Esophagus squamous epithelium (tissue), 5 donors: ENCODE measurements around the gene KCNH8. TPM values are rescaled to one million over a fixed set of nuclear protein-coding genes. Genes with fewer than 3 reads are reported as not detected.

ENCODE experiments used
- DNase-seq: peaks from one replicate; lab custom pipeline; 2025; lab: John Stamatoyannopoulos, UW
- H3K27ac ChIP-seq, 4 donors: fragments of 200-600 bp; sonication (generic); one replicate each; pipeline ENCODE4 v1.5.1; 2016 to 2019; ENCODE audit warnings: mild to moderate bottlenecking in 1 of 4
- H3K27me3 ChIP-seq, 4 donors: fragments of 200-600 bp; sonication (generic); 1 replicate in 3 of 4; 2 replicates in 1 of 4; pipeline versions ENCODE4 v1.5.1 to v1.6.0; 2017 to 2021; ENCODE audit warnings: antibody characterized with exemption in 1 of 4
- H3K36me3 ChIP-seq, 3 donors: fragments of 200-600 bp; sonication (generic); one replicate each; pipeline ENCODE4 v1.5.1; 2016 to 2019
- H3K4me1 ChIP-seq, 3 donors: fragments of 200-600 bp; sonication (generic); one replicate each; pipeline ENCODE4 v1.5.1; 2017 to 2019
- H3K4me3 ChIP-seq, 4 donors: fragments of 200-600 bp; sonication (generic); 1 replicate in 3 of 4; 2 replicates in 1 of 4; pipeline ENCODE4 v1.5.1; 2016 to 2019; ENCODE audit warnings: mild to moderate bottlenecking in 2 of 4, moderate library complexity in 1 of 4
- H3K9me3 ChIP-seq, 3 donors: fragments of 200-600 bp; sonication (generic); one replicate each; pipeline ENCODE4 v1.5.1; 2016 to 2019
- POLR2A ChIP-seq, 4 donors: fragments of 450-650 bp; IDR thresholded peaks; one replicate each; pipeline ENCODE4 v1.6.1; 2017; ENCODE audit warnings: antibody characterized with exemption in 4 of 4, mild to moderate bottlenecking in 4 of 4, moderate library complexity in 3 of 4
- WGBS, 2 donors: methylation state at CpG; one replicate each; pipeline ENCODE4 v1.1.5; 2018; 5-methylcytosine and 5-hydroxymethylcytosine counted together
- intact Hi-C: fragments of 100-400 bp; cut with DNase I; formaldehyde crosslinking; loops from one replicate; pipeline ENCODE4 v1.15.0; 2022
- total RNA-seq, 4 donors: library from RNA; depleted of rRNA; stranded (reverse); fragments of >200 nt; gene quantifications; one replicate each; pipeline ENCODE4 v1.1.0, GENCODE V29; 2016
- TF ChIP-seq, protein P1 (sequence below), 6 experiments: fragments of 450-650 bp in 4 of 6; fragments of 200-600 bp in 2 of 6; sonication (generic) in 2 of 6; IDR thresholded peaks; one replicate each; pipeline ENCODE4 v1.5.1; 2016 to 2019; ENCODE audit warnings: antibody characterized with exemption in 6 of 6, mild to moderate bottlenecking in 4 of 6, moderate library complexity in 4 of 6
- donor health status: DM: yes; HTN: yes; CAD: no.

Gene KCNH8
- total RNA-seq, 4 donors from 2014 or later: 0.57 TPM; not detected in 3

DNA sequence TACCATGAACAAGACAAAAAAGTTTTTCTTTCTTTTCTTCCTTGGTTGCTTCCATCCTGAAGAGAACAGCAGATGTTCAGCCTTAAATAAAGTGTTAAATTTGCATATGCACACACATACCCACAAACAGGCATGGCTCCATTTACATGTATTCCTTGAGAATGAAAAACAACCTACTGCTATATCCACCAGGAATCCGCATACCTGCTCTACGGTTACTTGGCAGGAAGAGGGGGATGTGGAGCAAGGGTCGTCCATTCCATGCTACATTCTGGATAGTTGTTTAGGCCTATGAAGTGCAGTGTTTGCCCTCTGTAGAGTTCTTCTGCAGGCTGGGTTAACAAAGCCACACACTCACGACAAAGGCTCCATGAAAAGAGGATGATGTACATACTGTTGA lies 322.8 kb downstream of the KCNH8 start:
- no peak for DNase-seq
- TF ChIP-seq, protein P1, sequence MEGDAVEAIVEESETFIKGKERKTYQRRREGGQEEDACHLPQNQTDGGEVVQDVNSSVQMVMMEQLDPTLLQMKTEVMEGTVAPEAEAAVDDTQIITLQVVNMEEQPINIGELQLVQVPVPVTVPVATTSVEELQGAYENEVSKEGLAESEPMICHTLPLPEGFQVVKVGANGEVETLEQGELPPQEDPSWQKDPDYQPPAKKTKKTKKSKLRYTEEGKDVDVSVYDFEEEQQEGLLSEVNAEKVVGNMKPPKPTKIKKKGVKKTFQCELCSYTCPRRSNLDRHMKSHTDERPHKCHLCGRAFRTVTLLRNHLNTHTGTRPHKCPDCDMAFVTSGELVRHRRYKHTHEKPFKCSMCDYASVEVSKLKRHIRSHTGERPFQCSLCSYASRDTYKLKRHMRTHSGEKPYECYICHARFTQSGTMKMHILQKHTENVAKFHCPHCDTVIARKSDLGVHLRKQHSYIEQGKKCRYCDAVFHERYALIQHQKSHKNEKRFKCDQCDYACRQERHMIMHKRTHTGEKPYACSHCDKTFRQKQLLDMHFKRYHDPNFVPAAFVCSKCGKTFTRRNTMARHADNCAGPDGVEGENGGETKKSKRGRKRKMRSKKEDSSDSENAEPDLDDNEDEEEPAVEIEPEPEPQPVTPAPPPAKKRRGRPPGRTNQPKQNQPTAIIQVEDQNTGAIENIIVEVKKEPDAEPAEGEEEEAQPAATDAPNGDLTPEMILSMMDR (IDR thresholded peaks at IDR 0.05): no peak
- 81 to 84% methylated on average over 4 of the region's 4 CpGs for WGBS, 2 donors
- Histone ChIP-seq H3K36me3 (no peaks in the 10 kb centered on the region), H3K9me3 (no peaks in the 10 kb centered on the region), H3K27me3 (no peaks in the 10 kb centered on the region), H3K27ac (no peak overlapping the region), H3K4me3 (no peak overlapping the region), H3K4me1 (no peaks in the 10 kb centered on the region)
- intact Hi-C loops: no loop called here

DNA sequence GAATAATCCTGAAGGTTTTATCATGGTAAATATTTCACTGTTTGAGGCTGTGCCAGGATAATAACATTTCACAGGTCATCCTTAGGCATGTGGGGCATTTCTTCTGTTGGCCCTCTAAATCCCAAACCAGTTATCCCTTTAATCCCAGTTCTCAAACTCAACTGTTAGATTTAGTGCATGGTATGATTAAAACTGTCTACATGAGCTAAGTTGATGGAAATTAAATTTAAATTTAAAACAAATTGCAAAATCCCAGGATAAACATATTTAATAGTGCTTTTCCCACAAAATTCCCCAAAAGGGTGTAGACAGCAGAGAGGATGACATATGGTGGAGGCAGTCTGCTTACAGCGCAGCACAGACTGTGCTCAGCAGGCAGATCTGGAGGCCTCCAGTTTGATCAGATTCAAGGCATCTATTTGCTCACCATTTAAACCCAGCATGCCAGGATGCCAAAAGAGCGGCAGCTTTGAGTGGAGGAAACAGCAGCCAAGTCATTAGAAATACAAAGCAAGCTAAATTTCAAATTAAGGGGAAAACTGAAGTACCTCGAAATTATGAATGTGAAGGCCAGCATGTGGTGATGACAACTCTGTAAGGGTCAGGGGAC lies 325.8 kb downstream of the KCNH8 start:
- no peak for DNase-seq
- intact Hi-C loops: no loop called here
- Histone ChIP-seq H3K4me3 (no peak overlapping the region), H3K9me3 (no peaks in the 10 kb centered on the region), H3K27ac (no peak overlapping the region), H3K27me3 (no peaks in the 10 kb centered on the region), H3K4me1 (no peaks in the 10 kb centered on the region), H3K36me3 (no peaks in the 10 kb centered on the region)
- WGBS, 2 donors: 44 to 59% methylated on average over 3 of the region's 3 CpGs
- TF ChIP-seq POLR2A (IDR thresholded peaks at IDR 0.05): no peak
- TF ChIP-seq, protein P1 (IDR thresholded peaks at IDR 0.05): no peak

DNA sequence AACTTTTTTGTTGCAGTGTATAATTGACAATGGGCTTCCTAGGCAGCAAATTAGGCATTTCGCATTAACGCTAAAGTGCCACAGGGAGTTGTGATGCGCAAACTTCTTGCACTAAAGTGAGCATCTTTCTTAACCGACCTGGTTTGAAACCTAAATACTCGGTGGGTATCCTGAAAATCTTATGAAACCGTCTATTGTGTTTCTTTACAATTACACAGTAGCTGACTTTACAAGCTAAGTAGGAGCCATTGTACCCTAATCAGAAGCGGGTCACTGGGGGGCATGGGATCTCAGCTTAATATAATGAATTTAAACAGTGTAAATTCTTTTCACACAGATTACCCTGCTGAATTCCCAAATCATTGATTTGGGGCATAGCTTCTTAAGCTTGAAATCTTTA lies 328.0 kb downstream of the KCNH8 start:
- Histone ChIP-seq H3K27ac (no peak overlapping the region), H3K36me3 (no peaks in the 10 kb centered on the region), H3K9me3 (no peaks in the 10 kb centered on the region), H3K4me1 (no peaks in the 10 kb centered on the region), H3K27me3 (no peaks in the 10 kb centered on the region), H3K4me3 (no peak overlapping the region)
- no peak for DNase-seq
- WGBS, 2 donors: 82 to 86% methylated on average over 7 of the region's 7 CpGs
- intact Hi-C loops: no loop called here
- TF ChIP-seq, protein P1 (IDR thresholded peaks at IDR 0.05): no peak
- TF ChIP-seq POLR2A (IDR thresholded peaks at IDR 0.05): no peak

DNA sequence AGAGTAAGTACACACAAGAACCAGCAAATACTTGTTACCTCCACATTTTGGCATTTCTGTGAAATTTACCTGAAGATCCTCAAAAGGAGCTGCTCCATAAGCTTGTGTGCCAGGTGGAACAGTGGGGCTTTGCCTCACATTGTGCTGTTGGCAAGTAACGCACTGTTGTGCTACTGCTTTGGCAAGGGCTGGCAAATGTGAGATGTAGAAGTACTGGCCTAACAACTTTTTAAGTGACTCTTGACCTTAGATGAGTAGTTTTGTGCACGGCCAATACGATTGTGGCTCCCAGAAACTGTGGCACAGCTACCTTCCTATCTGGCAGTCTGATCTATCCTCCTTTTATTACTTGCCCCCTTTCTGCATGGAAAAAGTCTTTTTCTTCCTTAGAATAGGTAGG lies 337.0 kb downstream of the KCNH8 start:
- H3K27ac ChIP-seq: no peak overlapping the region
- no peaks in the 10 kb centered on the region for H3K36me3 ChIP-seq
- intact Hi-C loops: no loop called here
- no peaks in the 10 kb centered on the region for H3K4me1 ChIP-seq
- no peak overlapping the region for H3K4me3 ChIP-seq
- no peaks in the 10 kb centered on the region for H3K27me3 ChIP-seq
- no peaks in the 10 kb centered on the region for H3K9me3 ChIP-seq
- WGBS, 2 donors: 67 to 74% methylated on average over 3 of the region's 3 CpGs
- no peak for DNase-seq
- TF ChIP-seq, protein P1 (IDR thresholded peaks at IDR 0.05): no peak
- TF ChIP-seq POLR2A (IDR thresholded peaks at IDR 0.05): no peak

DNA sequence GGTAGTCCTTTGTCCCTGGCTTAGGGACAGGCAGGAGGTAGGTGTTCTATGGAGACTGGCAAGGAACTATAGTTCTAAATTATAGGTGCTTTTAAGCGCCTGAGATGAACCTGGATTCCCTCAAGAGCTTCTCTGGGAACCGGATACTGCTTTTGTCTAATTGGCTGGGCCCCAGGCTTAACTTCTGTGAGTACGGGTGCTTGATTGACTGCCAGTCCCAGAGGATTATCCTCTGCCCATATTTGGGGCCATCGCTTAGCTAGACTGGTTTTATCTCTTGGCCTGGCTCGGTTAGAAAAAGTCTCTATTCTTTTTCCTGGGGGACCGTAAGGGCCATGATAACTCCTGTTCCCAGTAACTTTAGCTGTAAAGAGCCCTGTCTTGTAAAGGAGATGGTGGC lies 339.1 kb downstream of the KCNH8 start:
- H3K36me3 ChIP-seq: no peaks in the 10 kb centered on the region
- no peak for TF ChIP-seq POLR2A (IDR thresholded peaks at IDR 0.05)
- TF ChIP-seq, protein P1 (IDR thresholded peaks at IDR 0.05): no peak
- no peak overlapping the region for H3K27ac ChIP-seq
- H3K27me3 ChIP-seq: no peaks in the 10 kb centered on the region
- H3K9me3 ChIP-seq: no peaks in the 10 kb centered on the region
- no peaks in the 10 kb centered on the region for H3K4me1 ChIP-seq
- intact Hi-C loops: no loop called here
- H3K4me3 ChIP-seq: no peak overlapping the region
- WGBS, 2 donors: 72 to 74% methylated on average over 3 to 6 of the region's 6 CpGs
- no peak for DNase-seq
